ENCODE results near the gene BAK1. TPM values are rescaled to one million over a fixed set of nuclear protein-coding genes. Genes with fewer than 3 reads are reported as not detected.

BAK1 gene
- total RNA-seq = 10 to 100 TPM in 3 of 4 donors, 1 to 10 TPM in 1; 6.9 to 22.7 (median 10.9) TPM

DNA sequence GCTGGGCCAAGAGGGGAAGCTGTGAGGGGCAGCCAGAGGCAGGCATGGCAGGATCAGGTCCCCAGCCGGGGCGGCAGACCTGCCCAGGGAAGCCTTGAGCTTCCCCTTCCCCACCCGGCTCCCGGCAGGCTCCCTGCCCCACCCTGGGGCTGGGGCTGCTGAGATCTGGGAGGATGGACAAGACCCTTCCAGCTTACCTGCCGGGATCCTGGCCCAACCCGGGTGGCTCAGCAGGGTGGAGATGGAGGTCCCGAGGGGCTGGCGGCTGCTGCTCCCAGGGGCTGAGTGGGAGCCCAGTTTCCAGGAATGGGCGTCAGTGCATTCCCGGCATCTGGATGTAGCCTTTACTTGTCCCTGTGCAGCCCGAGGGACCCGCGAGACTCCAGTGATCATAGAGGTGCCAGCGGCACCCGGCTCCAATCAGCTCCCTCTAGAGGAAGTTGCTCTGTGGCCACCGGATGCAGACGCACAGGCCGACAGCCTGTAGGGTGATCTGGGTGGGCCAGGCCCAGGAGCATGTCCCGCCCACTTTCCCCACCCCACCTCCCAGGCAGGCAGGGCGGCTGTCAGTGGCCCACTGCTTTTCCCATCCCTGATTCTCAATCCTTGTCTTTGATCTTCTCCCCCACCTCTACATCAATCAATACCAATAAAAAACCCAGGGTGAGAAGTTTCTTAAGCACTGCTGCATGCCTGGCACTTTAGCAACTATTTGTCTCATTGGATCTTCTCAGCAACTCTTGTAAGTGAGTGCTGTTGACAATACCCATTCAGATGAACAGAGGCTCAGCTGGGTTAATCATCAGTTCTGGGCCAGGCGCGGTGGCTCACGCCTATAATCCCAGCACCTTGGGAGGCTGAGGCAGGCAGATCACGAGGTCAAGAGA lies at the start of gene BAK1:
Gene BAK1 (minus strand): TSS at position 449 of the 887 bp plus-strand sequence. CDS start 2,672 bp downstream, outside the sequence.
- DNase-seq (ENCODE audit: low spot score) (peak; percentile 52), ATAC-seq (ENCODE audit: low FRiP score) (peak; percentile 93)
- TF ChIP-seq, protein P1, sequence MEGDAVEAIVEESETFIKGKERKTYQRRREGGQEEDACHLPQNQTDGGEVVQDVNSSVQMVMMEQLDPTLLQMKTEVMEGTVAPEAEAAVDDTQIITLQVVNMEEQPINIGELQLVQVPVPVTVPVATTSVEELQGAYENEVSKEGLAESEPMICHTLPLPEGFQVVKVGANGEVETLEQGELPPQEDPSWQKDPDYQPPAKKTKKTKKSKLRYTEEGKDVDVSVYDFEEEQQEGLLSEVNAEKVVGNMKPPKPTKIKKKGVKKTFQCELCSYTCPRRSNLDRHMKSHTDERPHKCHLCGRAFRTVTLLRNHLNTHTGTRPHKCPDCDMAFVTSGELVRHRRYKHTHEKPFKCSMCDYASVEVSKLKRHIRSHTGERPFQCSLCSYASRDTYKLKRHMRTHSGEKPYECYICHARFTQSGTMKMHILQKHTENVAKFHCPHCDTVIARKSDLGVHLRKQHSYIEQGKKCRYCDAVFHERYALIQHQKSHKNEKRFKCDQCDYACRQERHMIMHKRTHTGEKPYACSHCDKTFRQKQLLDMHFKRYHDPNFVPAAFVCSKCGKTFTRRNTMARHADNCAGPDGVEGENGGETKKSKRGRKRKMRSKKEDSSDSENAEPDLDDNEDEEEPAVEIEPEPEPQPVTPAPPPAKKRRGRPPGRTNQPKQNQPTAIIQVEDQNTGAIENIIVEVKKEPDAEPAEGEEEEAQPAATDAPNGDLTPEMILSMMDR (IDR thresholded peaks at IDR 0.05) = peak in 1 of 3 donors; percentile 36

DNA sequence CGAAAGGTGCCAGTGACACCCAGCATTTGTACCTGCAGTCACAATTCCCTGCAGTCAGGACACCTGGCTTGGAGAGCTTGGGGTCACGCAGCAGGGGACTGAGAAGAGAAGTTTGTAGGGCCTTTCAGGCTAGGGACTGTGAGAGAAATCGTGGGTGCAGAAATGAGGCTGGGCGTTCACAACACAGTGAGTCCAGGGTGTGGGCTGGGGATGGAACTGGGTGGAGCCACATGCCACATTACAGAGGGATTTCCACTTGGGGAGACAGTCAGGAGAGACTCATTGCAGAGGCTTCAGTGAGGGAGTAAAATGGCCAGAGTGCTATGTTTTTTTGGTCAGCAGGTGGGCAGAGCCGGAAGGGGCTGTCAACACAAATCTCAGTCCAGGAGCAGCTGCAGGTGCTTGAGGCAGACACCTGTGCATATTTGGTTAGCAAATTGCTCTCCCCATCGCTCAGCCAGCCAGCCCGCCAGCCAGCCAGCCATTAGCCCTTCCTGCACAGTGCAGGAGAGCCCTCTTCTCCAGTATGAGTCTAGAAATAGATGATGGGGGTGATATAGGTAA lies 48.4 kb upstream of the BAK1 start:
- no peak for ATAC-seq (ENCODE audit: low FRiP score)
- TF ChIP-seq, protein P1 (IDR thresholded peaks at IDR 0.05) = no peak
- DNase-seq (ENCODE audit: low spot score) = no peak

DNA sequence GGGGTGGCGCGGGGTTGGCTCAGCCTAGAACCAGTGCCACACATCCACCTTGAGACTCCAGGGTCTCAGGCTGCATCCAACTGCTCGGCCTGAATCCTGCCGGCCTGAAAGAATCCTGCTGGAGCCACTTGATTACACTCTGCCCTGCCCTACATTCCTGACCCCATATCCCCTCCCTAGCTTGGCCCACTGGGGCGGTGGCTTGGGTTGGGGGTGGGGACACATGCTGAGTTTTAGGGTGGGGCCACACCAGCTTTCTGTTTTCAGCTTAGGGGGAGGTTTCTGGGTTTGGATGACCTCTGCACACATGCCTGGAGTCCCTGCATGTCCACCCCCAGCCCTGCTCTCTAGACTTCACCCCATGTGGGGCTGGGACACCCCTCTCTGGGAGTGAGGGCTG lies 47.8 kb upstream of the BAK1 start:
- DNase-seq (ENCODE audit: low spot score) = no peak
- no peak for ATAC-seq (ENCODE audit: low FRiP score)
- TF ChIP-seq, protein P1 (IDR thresholded peaks at IDR 0.05) = no peak

DNA sequence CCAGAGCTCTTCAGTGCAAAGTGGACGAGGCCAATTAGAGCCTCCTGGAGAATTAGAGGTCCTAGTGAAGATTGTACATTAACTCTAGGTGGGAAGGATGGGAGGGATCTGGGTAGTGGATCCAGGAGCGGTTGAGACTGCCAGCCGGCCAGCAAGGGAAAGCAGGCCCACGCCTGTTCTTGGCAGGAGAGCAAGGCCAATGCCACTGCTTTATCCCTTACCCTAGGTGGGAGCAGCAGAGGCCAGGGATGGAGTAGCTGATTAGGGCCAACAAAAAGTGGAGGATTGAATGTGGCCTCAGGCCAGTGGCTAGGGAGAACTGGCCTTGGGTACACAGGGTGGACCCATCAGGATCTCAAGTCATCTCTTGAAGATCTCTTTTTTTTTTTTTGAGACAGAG lies 44.8 kb upstream of the BAK1 start:
- TF ChIP-seq, protein P1 (IDR thresholded peaks at IDR 0.05) = no peak
- ATAC-seq (ENCODE audit: low FRiP score) (no peak), DNase-seq (ENCODE audit: low spot score) (no peak)

DNA sequence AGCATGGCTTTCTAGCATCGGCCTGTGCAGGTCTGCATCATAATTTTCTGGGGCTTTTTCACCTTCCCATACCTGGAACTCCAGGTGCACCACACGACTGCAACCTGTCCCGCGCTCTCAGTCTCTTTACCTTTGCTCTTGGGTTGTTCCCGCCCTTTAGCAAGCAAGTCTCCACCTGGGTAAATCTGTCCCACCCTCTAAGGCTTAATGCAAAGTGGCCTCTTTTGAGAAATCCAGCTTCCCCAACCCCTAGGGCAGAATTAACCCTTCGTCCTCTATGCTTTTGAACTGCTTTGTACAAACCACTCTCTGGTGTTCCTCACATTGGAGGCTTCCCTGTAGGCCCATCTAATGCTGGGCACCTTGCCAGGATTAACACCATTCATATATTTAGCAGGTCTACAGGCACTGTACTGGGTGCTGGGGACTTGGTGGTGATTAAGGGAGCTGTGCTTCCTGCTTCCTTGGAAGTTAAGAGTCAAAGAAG lies 43.9 kb upstream of the BAK1 start:
- TF ChIP-seq, protein P1 (IDR thresholded peaks at IDR 0.05) = no peak
- DNase-seq (ENCODE audit: low spot score) (no peak), ATAC-seq (ENCODE audit: low FRiP score) (no peak)

GRCh38 chr6:33622456-33623431 lies 42.7 kb upstream of the BAK1 start:
- TF ChIP-seq, protein P1 (IDR thresholded peaks at IDR 0.05) = no peak
- ATAC-seq (ENCODE audit: low FRiP score) (peak; percentile 26), DNase-seq (ENCODE audit: low spot score) (no peak)

All from omental fat pad (tissue), 4 donors.